T-helper 1 cell treated with Interleukin-12 subunit alpha and Interleukin-12 subunit beta and Interleukin-4 antibody, amounts not matched to agents 30 μg/mL and 1 μg/mL, for 36 hours (primary cell): ENCODE results near the gene ZNF335.
"Not testable (repeated sequence)": the region's sequence is repeated elsewhere in the genome, so short reads cannot be mapped to it uniquely, and the experiment has no call there.

Experiments
- H3K27ac Mint-ChIP-seq: one replicate; pipeline ENCODE4 v1.8.0; 2021; ENCODE audit warnings: mild to moderate bottlenecking, mixed read lengths
- H3K27me3 Mint-ChIP-seq: one replicate; pipeline ENCODE4 v1.8.0; 2021; ENCODE audit warnings: low read depth, mixed read lengths
- H3K36me3 Mint-ChIP-seq: one replicate; pipeline ENCODE4 v1.8.0; 2021; ENCODE audit warnings: low read depth, mixed read lengths
- H3K4me1 Mint-ChIP-seq: one replicate; pipeline ENCODE4 v1.8.0; 2021; ENCODE audit warnings: low read depth, mixed read lengths
- H3K4me3 Mint-ChIP-seq: one replicate; pipeline ENCODE4 v1.8.0; 2021; ENCODE audit warnings: mild to moderate bottlenecking, moderate library complexity, mixed read lengths
- H3K9me3 Mint-ChIP-seq: one replicate; pipeline ENCODE4 v1.8.0; 2021; ENCODE audit warnings: mixed read lengths

The ZNF335 gene

DNA sequence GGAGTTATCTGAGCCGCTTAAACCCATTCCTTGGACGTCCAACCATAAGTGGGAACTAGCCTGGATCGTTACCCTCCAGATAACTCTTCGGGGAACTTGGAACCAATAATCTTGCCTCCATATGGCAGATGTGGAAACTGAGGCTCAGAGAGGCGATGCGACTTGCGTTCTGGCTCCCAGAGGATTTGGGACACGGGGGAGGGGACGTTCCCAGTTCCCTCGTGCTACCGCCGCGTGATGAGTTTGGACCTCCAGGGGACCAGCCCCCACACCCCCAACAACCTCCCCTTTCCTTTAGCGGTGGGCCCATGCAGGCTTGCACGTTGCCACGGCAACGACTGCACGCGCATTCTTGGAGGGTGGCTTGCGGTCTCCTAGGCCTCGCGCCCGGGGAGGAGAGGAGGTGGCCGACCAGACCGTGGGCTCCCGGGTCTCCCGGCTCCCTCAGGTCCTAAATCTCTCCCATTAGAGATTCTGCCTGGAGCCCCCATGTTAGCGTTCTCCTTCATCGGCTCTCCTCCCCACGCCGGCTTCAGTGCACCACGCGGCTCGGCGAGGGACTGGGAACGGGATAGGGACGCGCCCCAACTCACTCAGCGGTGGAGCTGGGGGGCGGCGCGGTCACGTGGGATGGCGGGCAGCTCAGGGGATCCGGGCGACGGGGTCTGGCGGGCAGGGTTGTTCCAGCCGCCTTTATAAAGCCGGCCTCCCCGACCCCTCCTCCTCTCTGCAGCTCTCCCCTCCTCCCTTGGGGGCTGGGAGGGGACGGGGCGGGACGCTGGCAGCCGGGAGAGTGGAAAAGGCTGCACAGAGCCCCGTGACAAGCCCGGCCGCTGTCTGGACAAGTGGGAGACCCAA is 60.3 kb downstream of the ZNF335 start, which contains the start of gene PLTP:
TSS of gene PLTP (minus strand) at position 670 of the 858 bp plus-strand sequence. CDS start 703 bp downstream, outside the sequence.
- Mint-ChIP-seq H3K4me3 (peak within 1 kb of the TSS; percentile 51), H3K4me1 (peaks cover 10% of the 10 kb centered on the region), H3K27ac (no peak within 1 kb of the TSS), H3K27me3 (peaks cover 26% of the 10 kb centered on the region), H3K36me3 (no peaks in the 10 kb centered on the region), H3K9me3 (no peaks in the 10 kb centered on the region)

GRCh38 chr20:45910670-45911485 is 61.1 kb downstream of the ZNF335 start:
- H3K4me3 Mint-ChIP-seq, result peak overlapping the region; percentile 51
- H3K27ac Mint-ChIP-seq, result peak overlapping the region; percentile 23
- H3K27me3 Mint-ChIP-seq, result peaks cover 18% of the 10 kb centered on the region
- H3K36me3 Mint-ChIP-seq, result no peaks in the 10 kb centered on the region
- no peaks in the 10 kb centered on the region for H3K9me3 Mint-ChIP-seq
- H3K4me1 Mint-ChIP-seq, result peaks cover 10% of the 10 kb centered on the region

DNA sequence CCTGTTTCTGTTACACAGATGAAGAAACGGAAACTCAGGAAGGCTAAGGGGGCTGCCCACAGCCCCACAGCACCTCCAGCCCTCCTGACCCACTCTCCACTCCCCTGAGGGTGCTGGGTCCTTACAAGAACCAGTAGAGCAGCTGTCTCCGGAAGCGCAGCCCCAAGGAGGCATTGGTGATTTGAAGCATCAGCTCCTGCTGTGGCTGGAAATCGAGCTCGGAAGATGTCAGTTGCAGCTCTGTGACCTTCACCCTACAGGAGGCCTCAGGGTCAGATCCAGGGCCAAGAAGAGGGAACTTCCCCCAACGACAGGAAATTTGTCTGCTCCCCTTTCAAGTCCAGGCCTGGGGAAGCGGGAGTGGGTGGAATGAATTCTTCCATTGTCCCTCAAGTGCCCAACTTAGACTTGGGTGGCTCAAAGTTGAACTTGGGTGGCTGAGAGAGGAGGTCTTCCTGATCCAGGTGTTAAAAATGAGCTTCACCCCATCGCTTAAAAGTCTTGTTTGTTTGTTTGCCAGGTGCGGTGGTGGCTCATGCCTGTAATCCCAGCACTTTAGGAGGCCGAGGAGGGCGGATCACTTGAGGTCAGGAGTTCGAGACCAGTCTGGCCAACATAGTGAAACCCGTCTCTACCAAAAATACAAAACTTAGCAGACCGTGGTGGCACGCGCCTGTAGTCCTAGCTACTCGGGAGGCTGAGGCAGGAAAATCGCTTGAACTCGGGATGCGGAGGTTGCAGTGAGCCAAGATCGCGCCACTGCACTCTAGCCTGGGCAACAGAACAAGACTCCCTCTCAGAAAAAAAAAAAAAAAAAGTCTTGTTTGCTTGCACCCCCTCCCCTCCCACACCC is 62.0 kb downstream of the ZNF335 start:
- Mint-ChIP-seq H3K27ac (no peak overlapping the region), H3K9me3 (no peaks in the 10 kb centered on the region), H3K36me3 (no peaks in the 10 kb centered on the region)

DNA sequence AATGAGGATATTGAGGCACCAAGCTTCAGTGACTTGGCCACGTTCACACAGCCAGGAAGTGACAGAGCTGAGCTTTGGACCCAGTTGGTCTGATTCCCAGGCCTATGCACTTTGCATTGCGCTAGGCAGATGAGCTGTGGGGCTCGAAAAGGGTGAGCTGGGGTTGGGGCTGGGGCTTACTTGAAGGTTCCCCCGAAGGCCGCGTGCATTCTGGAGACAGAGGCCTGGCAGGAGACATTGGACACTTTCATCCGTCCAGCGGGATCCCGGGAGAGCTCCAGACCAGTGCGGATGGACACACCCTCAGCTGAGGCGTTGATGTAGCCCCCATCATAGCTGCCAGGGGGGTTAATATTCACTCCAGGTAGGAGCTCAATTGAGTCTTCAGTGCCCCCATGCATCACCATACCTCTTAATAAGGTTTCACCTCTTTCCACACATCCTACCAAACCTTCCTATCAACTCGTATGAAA is 62.6 kb downstream of the ZNF335 start:
- Mint-ChIP-seq H3K4me1 (peaks cover 10% of the 10 kb centered on the region), H3K27me3 (peaks cover 11% of the 10 kb centered on the region), H3K36me3 (no peaks in the 10 kb centered on the region), H3K27ac (no peak overlapping the region), H3K9me3 (no peaks in the 10 kb centered on the region), H3K4me3 (no peak overlapping the region)

More for the DNA sequence above, 62.0 kb downstream of the ZNF335 start:
- H3K4me1 Mint-ChIP-seq, result peaks cover 10% of the 10 kb centered on the region
- H3K27me3 Mint-ChIP-seq, result peaks cover 14% of the 10 kb centered on the region
- H3K4me3 Mint-ChIP-seq, result peak overlapping the region; percentile 51

DNA sequence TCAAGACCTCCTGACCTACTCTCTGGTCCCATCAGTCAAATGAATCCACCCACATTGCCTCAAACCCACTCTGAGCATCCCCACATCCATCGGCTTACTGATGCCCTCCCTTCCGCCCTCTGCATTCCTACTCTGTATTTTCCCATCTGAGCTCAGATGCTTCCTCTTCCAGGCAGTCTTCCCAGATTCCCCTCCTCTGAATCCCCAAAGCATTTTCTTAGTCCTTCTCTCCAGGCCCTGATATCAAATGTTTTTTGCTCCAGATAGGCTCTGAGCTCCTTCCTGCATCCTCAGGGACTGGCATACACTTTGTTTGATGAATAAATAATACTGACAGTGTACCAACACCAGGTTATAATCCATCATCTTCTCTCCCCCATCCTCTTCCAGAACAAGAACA is 63.9 kb downstream of the ZNF335 start:
- Mint-ChIP-seq H3K27me3 (peaks cover 7% of the 10 kb centered on the region), H3K27ac (no peak overlapping the region), H3K4me1 (peaks cover 10% of the 10 kb centered on the region), H3K36me3 (no peaks in the 10 kb centered on the region), H3K9me3 (no peaks in the 10 kb centered on the region), H3K4me3 (no peak overlapping the region)

GRCh38 chr20:45907219-45907948 is 64.6 kb downstream of the ZNF335 start:
- Mint-ChIP-seq H3K27ac (no peak overlapping the region), H3K4me1 (peaks cover 10% of the 10 kb centered on the region), H3K4me3 (no peak overlapping the region), H3K9me3 (no peaks in the 10 kb centered on the region), H3K36me3 (no peaks in the 10 kb centered on the region), H3K27me3 (peaks cover 3% of the 10 kb centered on the region)

GRCh38 chr20:45905505-45906079 is 66.4 kb downstream of the ZNF335 start:
- H3K27me3 Mint-ChIP-seq, result no peaks in the 10 kb centered on the region
- no peak overlapping the region for H3K4me3 Mint-ChIP-seq
- peaks cover 2% of the 10 kb centered on the region for H3K4me1 Mint-ChIP-seq
- H3K27ac Mint-ChIP-seq, result no peak overlapping the region
- no peaks in the 10 kb centered on the region for H3K36me3 Mint-ChIP-seq
- no peaks in the 10 kb centered on the region for H3K9me3 Mint-ChIP-seq

DNA sequence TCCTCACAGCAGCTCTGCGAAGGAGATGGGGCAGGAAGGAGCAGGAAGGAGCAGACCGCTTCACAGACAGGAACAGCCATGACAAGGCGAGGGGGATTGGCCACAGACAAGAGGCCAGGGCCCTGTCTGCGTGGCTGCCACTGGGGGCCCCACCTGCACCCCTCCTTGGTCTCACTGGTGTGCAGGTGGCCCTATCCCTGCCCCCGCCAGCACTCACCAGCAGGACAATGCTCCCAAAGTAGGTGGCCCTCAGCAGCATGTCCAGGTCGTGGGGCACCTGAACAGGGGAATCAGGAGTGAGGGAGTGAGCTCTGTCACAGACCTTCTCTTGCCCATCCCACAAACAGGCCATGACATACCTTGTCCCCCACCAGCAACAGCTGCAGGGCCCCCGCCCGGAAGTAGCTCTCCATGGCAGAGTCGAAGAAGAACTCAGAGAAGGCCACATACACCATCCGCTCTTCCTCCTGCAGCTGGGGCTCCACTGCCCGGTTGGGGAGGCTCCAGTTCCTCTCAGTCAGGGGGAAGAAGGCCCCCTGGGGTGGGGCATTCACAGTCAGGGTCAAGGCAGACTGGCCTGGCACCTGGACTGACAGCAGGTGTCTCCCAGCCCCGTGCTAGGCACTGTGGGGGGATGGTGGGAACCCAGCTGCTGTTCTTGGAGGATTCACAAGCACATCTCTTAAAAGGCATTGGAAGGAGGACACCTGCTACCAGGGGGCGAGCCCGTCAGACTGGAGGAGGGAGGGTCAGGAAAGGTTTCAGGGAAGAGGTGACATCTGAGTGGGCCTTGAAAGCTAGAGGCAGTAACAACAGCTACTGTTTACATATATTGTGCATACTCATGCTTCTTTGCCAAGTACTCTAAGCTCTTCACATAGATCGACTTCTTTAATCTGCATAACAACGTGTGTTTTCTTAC is 67.2 kb downstream of the ZNF335 start:
- H3K27me3 Mint-ChIP-seq, result no peaks in the 10 kb centered on the region
- H3K4me1 Mint-ChIP-seq, result no peaks in the 10 kb centered on the region
- no peaks in the 10 kb centered on the region for H3K9me3 Mint-ChIP-seq
- H3K4me3 Mint-ChIP-seq, result no peak overlapping the region
- no peak overlapping the region for H3K27ac Mint-ChIP-seq
- H3K36me3 Mint-ChIP-seq, result no peaks in the 10 kb centered on the region

- Mint-ChIP-seq H3K4me3 (no peak overlapping the region), H3K27me3 (no peaks in the 10 kb centered on the region), H3K9me3 (no peaks in the 10 kb centered on the region), H3K27ac (no peak overlapping the region), H3K36me3 (peaks cover 3% of the 10 kb centered on the region), H3K4me1 (no peaks in the 10 kb centered on the region)
Observed at GRCh38 chr20:45902199-45902701, 69.8 kb downstream of the ZNF335 start.

DNA sequence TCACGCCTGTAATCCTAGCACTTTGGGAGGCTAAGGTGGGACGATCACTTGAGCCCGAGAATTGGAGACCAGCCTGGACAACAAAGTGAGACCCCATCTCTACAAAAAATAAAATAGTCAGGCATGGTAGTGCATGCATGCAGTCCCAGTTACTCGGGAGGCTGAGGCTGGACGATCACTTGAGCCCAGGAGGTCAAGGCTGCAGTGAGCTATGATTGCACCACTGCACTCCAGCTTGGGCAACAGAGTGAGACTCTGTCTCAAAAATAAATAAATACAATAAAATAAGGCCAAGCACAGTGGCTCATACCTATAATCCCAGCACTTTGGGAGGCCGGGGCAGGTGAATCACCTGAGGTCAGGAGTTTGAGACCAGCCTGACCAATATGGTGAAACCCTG is 70.7 kb downstream of the ZNF335 start:
- not testable (repeated sequence) for H3K27ac Mint-ChIP-seq, H3K36me3 Mint-ChIP-seq, H3K4me1 Mint-ChIP-seq, H3K9me3 Mint-ChIP-seq, H3K4me3 Mint-ChIP-seq, H3K27me3 Mint-ChIP-seq

GRCh38 chr20:45899046-45899835 is 72.8 kb downstream of the ZNF335 start:
- H3K27me3 Mint-ChIP-seq, result no peaks in the 10 kb centered on the region
- peaks cover 3% of the 10 kb centered on the region for H3K36me3 Mint-ChIP-seq
- no peak overlapping the region for H3K27ac Mint-ChIP-seq
- H3K9me3 Mint-ChIP-seq, result no peaks in the 10 kb centered on the region
- H3K4me3 Mint-ChIP-seq, result no peak overlapping the region
- H3K4me1 Mint-ChIP-seq, result no peaks in the 10 kb centered on the region
